Astrocyte (in vitro differentiated cells and primary cell): ENCODE data around the gene ZFP36L1. TPM values are rescaled to one million over a fixed set of nuclear protein-coding genes. Genes with fewer than 3 reads are reported as not detected.

Experiments used
- DNase-seq: peaks from one replicate; pipeline ENCODE4 v3.0.0-alpha.2; 2010; ENCODE audit warnings: low read depth
- FAIRE-seq: peaks from 2 replicates; lab custom pipeline; 2011; peaks lifted over from hg19 to GRCh38; lab: Jason Lieb, UNC
- H2AFZ ChIP-seq: 2 replicates; pipeline ENCODE4 v1.6.0; 2012; ENCODE audit warnings: low read depth, low read length, inconsistent platforms
- H3K27ac ChIP-seq: 2 replicates; pipeline ENCODE4 v1.5.1; 2011; ENCODE audit warnings: low read depth, low read length, inconsistent platforms
- H3K27me3 ChIP-seq: 2 replicates; pipeline ENCODE4 v1.6.0; 2011; ENCODE audit warnings: low read length, inconsistent platforms; ENCODE audit not compliant: insufficient read depth
- H3K36me3 ChIP-seq: 2 replicates; pipeline ENCODE4 v1.5.1; 2011; ENCODE audit warnings: low read length, inconsistent platforms; ENCODE audit not compliant: insufficient read depth
- H3K4me1 ChIP-seq: 2 replicates; pipeline ENCODE4 v1.5.1; 2011; ENCODE audit warnings: low read length, inconsistent platforms; ENCODE audit not compliant: insufficient read depth
- H3K4me2 ChIP-seq: 2 replicates; pipeline ENCODE4 v1.6.0; 2012; ENCODE audit warnings: low read length, inconsistent platforms
- H3K4me3 ChIP-seq: 2 replicates; pipeline ENCODE4 v1.5.1; 2011; ENCODE audit warnings: low read depth, mild to moderate bottlenecking, low read length, inconsistent platforms; ENCODE audit not compliant: insufficient read depth
- H3K79me2 ChIP-seq: 2 replicates; pipeline ENCODE4 v1.6.0; 2012; ENCODE audit warnings: mild to moderate bottlenecking, low read length, inconsistent platforms; ENCODE audit not compliant: insufficient read depth
- H3K9ac ChIP-seq: 2 replicates; pipeline ENCODE4 v1.6.0; 2012; ENCODE audit warnings: mild to moderate bottlenecking, low read length, inconsistent platforms
- H3K9me3 ChIP-seq: 2 replicates; pipeline ENCODE4 v1.5.1; 2012; ENCODE audit warnings: low read depth, mild to moderate bottlenecking, low read length, inconsistent platforms; ENCODE audit not compliant: insufficient read depth
- H4K20me1 ChIP-seq: 2 replicates; pipeline ENCODE4 v1.6.0; 2012; ENCODE audit warnings: low read length, inconsistent platforms; ENCODE audit not compliant: insufficient read depth
- H3K27ac Mint-ChIP-seq: one replicate; pipeline ENCODE4 v1.8.0; 2021; ENCODE audit warnings: mild to moderate bottlenecking, mixed read lengths; ENCODE audit not compliant: unreplicated experiment
- H3K27me3 Mint-ChIP-seq: one replicate; pipeline ENCODE4 v1.8.0; 2021; ENCODE audit warnings: low read depth, mixed read lengths; ENCODE audit not compliant: unreplicated experiment
- H3K36me3 Mint-ChIP-seq: one replicate; pipeline ENCODE4 v1.8.0; 2021; ENCODE audit warnings: low read depth, mixed read lengths; ENCODE audit not compliant: unreplicated experiment
- H3K4me1 Mint-ChIP-seq: one replicate; pipeline ENCODE4 v1.8.0; 2021; ENCODE audit warnings: low read depth, mixed read lengths; ENCODE audit not compliant: unreplicated experiment
- H3K4me3 Mint-ChIP-seq: one replicate; pipeline ENCODE4 v1.8.0; 2021; ENCODE audit warnings: mild to moderate bottlenecking, moderate library complexity, mixed read lengths; ENCODE audit not compliant: unreplicated experiment
- H3K9me3 Mint-ChIP-seq: one replicate; pipeline ENCODE4 v1.8.0; 2021; ENCODE audit warnings: mild to moderate bottlenecking, mixed read lengths; ENCODE audit not compliant: unreplicated experiment
- EZH2 ChIP-seq: IDR thresholded peaks from 2 replicates; pipeline ENCODE4 v1.6.1; 2012; ENCODE audit warnings: mild to moderate bottlenecking, low read length, inconsistent platforms; ENCODE audit not compliant: insufficient read depth
- total RNA-seq: library from RNA; stranded (reverse); gene quantifications from 2 replicates; pipeline ENCODE4 v1.2.1, GENCODE V29; 2021
- TF ChIP-seq, protein P1 (sequence below): IDR thresholded peaks from 2 replicates; pipeline ENCODE4 v1.5.1; 2011; ENCODE audit warnings: low read depth, mild to moderate bottlenecking, inconsistent platforms, low read length, moderate library complexity; ENCODE audit not compliant: insufficient read depth

Gene ZFP36L1
- total RNA-seq, 1 donor from 2014 or later, result 219 TPM

DNA sequence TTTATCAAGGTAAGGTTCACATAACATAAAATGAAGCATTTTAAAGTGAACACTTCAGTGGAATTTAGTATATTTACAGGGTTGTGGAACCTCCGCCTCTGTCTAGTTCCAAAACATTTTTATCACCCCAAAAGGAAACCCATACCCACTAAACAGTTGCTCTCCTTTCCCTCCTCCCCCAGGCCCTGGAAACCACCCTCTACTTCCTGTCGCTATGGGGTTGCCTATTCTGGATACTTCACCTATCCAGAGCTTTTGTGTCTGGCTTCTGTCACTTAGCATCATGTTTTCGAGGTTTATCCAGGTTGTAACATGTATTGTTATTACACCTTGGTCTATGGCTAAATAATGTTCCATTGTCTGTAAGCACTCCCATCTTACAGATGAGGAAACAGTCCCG, 27.7 kb upstream of the ZFP36L1 start:
- no peak overlapping the region for H3K27ac Mint-ChIP-seq

DNA sequence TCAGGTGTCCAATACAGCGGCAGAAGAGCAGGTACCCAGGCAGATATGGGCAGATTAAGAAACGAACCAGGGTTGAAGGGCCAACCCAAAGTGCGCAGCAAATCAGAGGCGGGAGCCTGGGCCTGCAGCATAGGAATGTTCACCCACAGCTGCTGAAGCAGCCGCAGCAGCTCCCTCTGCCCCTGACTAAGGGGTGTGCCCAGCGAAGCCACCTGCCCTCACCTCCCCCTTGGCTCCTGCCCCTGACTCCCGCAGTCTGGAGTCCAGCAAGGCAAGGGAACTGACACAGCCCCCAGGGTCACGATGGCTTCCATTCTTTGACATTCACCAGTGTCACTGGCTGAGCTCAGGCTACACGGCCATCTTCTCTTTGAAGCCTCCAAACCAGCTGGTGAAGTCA, 27.3 kb upstream of the ZFP36L1 start:
- Histone ChIP-seq H2AFZ (no peak overlapping the region), H3K9me3 (no peaks in the 10 kb centered on the region), H3K27ac (no peak overlapping the region), H3K4me3 (no peak overlapping the region), H4K20me1 (no peaks in the 10 kb centered on the region), H3K4me2 (no peak overlapping the region), H3K36me3 (no peaks in the 10 kb centered on the region), H3K79me2 (peaks cover 8% of the 10 kb centered on the region), H3K4me1 (peaks cover 20% of the 10 kb centered on the region), H3K27me3 (no peaks in the 10 kb centered on the region), H3K9ac (no peak overlapping the region)
- peaks cover 13% of the 10 kb centered on the region for H3K36me3 Mint-ChIP-seq
- no peaks in the 10 kb centered on the region for H3K9me3 Mint-ChIP-seq
- FAIRE-seq, result no peak
- TF ChIP-seq EZH2, result no peak
- TF ChIP-seq, protein P1, sequence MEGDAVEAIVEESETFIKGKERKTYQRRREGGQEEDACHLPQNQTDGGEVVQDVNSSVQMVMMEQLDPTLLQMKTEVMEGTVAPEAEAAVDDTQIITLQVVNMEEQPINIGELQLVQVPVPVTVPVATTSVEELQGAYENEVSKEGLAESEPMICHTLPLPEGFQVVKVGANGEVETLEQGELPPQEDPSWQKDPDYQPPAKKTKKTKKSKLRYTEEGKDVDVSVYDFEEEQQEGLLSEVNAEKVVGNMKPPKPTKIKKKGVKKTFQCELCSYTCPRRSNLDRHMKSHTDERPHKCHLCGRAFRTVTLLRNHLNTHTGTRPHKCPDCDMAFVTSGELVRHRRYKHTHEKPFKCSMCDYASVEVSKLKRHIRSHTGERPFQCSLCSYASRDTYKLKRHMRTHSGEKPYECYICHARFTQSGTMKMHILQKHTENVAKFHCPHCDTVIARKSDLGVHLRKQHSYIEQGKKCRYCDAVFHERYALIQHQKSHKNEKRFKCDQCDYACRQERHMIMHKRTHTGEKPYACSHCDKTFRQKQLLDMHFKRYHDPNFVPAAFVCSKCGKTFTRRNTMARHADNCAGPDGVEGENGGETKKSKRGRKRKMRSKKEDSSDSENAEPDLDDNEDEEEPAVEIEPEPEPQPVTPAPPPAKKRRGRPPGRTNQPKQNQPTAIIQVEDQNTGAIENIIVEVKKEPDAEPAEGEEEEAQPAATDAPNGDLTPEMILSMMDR, result no peak
- no peaks in the 10 kb centered on the region for H3K27me3 Mint-ChIP-seq
- H3K27ac Mint-ChIP-seq, result no peak overlapping the region
- peaks cover 8% of the 10 kb centered on the region for H3K4me1 Mint-ChIP-seq
- DNase-seq, result no peak
- H3K4me3 Mint-ChIP-seq, result no peak overlapping the region

More for the DNA sequence above, 27.7 kb upstream of the ZFP36L1 start:
- no peaks in the 10 kb centered on the region for H4K20me1 ChIP-seq
- H2AFZ ChIP-seq, result no peak overlapping the region
- H3K9ac ChIP-seq, result no peak overlapping the region
- H3K4me1 Mint-ChIP-seq, result peaks cover 4% of the 10 kb centered on the region
- H3K9me3 ChIP-seq, result no peaks in the 10 kb centered on the region
- no peaks in the 10 kb centered on the region for H3K36me3 ChIP-seq
- no peak overlapping the region for H3K4me3 ChIP-seq
- no peaks in the 10 kb centered on the region for H3K27me3 Mint-ChIP-seq
- no peak overlapping the region for H3K4me2 ChIP-seq
- FAIRE-seq (no peak), DNase-seq (no peak)
- H3K4me3 Mint-ChIP-seq, result no peak overlapping the region
- H3K4me1 ChIP-seq, result peaks cover 16% of the 10 kb centered on the region
- TF ChIP-seq, protein P1, result no peak
- TF ChIP-seq EZH2, result no peak
- no peaks in the 10 kb centered on the region for H3K9me3 Mint-ChIP-seq
- H3K36me3 Mint-ChIP-seq, result peaks cover 13% of the 10 kb centered on the region
- no peak overlapping the region for H3K27ac ChIP-seq
- no peaks in the 10 kb centered on the region for H3K27me3 ChIP-seq
- H3K79me2 ChIP-seq, result peaks cover 5% of the 10 kb centered on the region

DNA sequence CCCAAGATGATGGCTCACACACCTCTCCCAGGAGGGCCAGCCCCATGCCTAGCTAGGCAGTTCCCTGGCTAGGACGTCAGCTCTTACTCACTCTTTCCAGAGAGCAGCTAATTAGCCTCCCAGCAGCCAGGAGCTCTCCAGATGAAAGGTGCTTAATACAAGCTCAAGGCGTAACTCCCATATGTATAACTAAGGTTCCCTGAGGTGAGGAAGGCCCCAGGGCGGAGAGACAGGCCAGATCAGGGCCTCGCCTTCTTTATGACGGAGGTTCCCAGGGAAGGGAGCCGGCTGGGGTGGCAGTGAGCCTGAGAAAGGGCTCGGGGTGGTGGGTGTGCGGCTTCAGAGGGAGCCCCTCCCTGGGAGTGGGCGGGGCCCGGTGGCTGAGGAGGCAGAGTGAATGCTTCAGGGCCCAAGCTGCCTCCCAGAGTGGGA, 26.4 kb upstream of the ZFP36L1 start:
- no peaks in the 10 kb centered on the region for H3K9me3 Mint-ChIP-seq
- Histone ChIP-seq H3K9ac (no peak overlapping the region), H3K4me1 (peaks cover 28% of the 10 kb centered on the region), H3K4me2 (peak overlapping the region; percentile 13), H4K20me1 (no peaks in the 10 kb centered on the region), H2AFZ (no peak overlapping the region), H3K36me3 (no peaks in the 10 kb centered on the region), H3K79me2 (peaks cover 11% of the 10 kb centered on the region), H3K9me3 (no peaks in the 10 kb centered on the region), H3K27ac (no peak overlapping the region), H3K4me3 (no peak overlapping the region), H3K27me3 (no peaks in the 10 kb centered on the region)
- no peaks in the 10 kb centered on the region for H3K27me3 Mint-ChIP-seq
- H3K27ac Mint-ChIP-seq, result peak overlapping the region; percentile 37
- peaks cover 16% of the 10 kb centered on the region for H3K4me1 Mint-ChIP-seq
- DNase-seq, result peak; percentile 88
- H3K36me3 Mint-ChIP-seq, result peaks cover 11% of the 10 kb centered on the region
- FAIRE-seq, result no peak
- H3K4me3 Mint-ChIP-seq, result no peak overlapping the region
- no peak for TF ChIP-seq EZH2
- TF ChIP-seq, protein P1, result no peak
